Neural progenitor cell (in vitro differentiated cells): ENCODE measurements around the gene ADGRA1.

ENCODE experiments used
- CTCF ChIP-seq: fragments of 200-600 bp; sonication (generic); IDR thresholded peaks from 2 replicates; pipeline ENCODE4 v1.5.1; 2017; ENCODE audit warnings: antibody characterized with exemption, mild to moderate bottlenecking
- EZH2 ChIP-seq: fragments of 200-600 bp; sonication (generic); IDR thresholded peaks from 2 replicates; pipeline ENCODE4 v1.6.1; 2017; ENCODE audit warnings: antibody characterized with exemption, mild to moderate bottlenecking, moderate library complexity

- TF ChIP-seq CTCF, result no peak
- no peak for TF ChIP-seq EZH2
Measured at GRCh38 chr10:133038036-133038823, 49.5 kb upstream of the ADGRA1 start.
